ENCODE results near the gene SUSD5.
"Not testable (repeated sequence)": the region's sequence is repeated elsewhere in the genome, so short reads cannot be mapped to it uniquely, and the experiment has no call there.

SUSD5 gene

DNA sequence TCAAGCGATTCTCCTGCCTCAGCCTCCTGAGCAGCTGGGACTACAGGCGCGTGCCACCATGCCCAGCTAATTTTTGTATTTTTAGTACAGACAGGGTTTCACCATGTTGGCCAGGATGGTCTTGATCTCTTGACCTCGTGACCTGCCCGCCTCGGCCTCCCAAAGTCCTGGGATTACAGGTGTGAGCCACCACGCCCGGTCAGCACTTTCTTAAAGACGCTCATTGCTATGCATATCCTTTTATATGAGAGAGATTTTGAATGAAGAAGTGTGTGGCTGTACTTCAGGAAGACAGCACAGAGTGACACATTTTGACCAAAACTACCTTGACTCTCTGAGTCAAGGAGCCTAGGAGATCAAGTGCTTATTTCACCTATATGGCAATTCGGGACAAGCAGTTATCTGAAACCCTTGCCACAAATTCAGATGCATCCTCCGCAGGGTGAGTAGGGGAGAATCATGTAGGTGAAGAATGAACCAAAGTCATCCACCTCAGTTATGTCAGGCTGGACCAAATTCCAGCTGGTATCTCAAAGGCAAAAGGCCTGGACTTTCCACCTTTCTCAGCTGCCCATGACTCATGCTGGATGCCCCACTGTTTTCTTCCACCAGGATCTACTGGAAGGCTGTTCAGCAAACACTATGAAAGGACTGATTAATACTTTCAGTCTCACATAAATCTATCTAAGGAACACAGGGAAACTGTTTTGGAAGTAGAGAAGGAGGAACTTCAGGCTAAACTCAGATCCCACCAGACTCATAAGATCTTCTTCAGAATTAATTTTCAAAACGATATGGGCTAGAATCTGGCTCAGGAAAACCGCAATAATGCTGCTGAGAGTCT, 31.9 kb downstream of the SUSD5 start:
- no peak overlapping the region for H3K9ac ChIP-seq (ENCODE audit: low read length)
- TF ChIP-seq, protein P1, sequence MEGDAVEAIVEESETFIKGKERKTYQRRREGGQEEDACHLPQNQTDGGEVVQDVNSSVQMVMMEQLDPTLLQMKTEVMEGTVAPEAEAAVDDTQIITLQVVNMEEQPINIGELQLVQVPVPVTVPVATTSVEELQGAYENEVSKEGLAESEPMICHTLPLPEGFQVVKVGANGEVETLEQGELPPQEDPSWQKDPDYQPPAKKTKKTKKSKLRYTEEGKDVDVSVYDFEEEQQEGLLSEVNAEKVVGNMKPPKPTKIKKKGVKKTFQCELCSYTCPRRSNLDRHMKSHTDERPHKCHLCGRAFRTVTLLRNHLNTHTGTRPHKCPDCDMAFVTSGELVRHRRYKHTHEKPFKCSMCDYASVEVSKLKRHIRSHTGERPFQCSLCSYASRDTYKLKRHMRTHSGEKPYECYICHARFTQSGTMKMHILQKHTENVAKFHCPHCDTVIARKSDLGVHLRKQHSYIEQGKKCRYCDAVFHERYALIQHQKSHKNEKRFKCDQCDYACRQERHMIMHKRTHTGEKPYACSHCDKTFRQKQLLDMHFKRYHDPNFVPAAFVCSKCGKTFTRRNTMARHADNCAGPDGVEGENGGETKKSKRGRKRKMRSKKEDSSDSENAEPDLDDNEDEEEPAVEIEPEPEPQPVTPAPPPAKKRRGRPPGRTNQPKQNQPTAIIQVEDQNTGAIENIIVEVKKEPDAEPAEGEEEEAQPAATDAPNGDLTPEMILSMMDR (IDR thresholded peaks at IDR 0.05; ENCODE audit: insufficient read depth, low read length, poor library complexity, severe bottlenecking) = no peak
- no peaks in the 10 kb centered on the region for H4K20me1 ChIP-seq (ENCODE audit: low read depth, low read length)
- no peak overlapping the region for H2AFZ ChIP-seq (ENCODE audit: low read depth, low read length, severe bottlenecking)
- no peaks in the 10 kb centered on the region for H3K79me2 ChIP-seq (ENCODE audit: insufficient read depth, low read length)
- H3K36me3 ChIP-seq (ENCODE audit: low read length) = no peaks in the 10 kb centered on the region
- H3K4me3 ChIP-seq (ENCODE audit: insufficient read depth, low read length, poor library complexity, severe bottlenecking) = no peak overlapping the region
- no peak overlapping the region for H3K4me2 ChIP-seq (ENCODE audit: low read depth, low read length, poor library complexity, severe bottlenecking)
- H3K9me2 ChIP-seq (replicated peaks; ENCODE audit: insufficient read depth, low read length) = no peaks in the 10 kb centered on the region
- H3F3A ChIP-seq (ENCODE audit: insufficient read depth) = no peaks in the 10 kb centered on the region
- no peak overlapping the region for H3K27ac ChIP-seq (ENCODE audit: low read depth, low read length)
- H3K9me3 ChIP-seq (ENCODE audit: insufficient read depth, low read length) = no peaks in the 10 kb centered on the region
- no peaks in the 10 kb centered on the region for H3K27me3 ChIP-seq (ENCODE audit: low read length)

DNA sequence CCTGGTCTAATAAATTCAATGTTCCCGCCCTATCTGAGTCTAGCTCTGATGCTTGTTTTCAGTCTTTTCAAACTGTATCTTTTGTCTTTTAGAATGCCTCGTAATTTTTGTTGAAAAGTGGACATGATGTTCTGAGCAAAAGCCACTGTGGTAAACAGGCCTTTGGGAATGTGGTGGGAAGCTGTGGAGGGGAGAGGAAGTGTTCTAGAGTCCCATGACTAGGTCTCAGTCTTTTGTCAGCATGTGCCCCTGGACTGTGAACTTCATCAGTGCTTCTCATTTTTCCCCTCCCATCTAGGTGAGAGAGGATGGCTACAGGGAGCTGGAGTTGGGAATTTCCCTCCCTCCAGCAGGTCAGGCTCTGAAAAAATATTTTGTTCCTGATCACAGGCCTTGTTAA, 33.7 kb downstream of the SUSD5 start:
- Histone ChIP-seq H3K36me3 (ENCODE audit: low read length) (no peaks in the 10 kb centered on the region), H3K9ac (ENCODE audit: low read length) (no peak overlapping the region), H2AFZ (ENCODE audit: low read depth, low read length, severe bottlenecking) (no peak overlapping the region), H3K4me3 (ENCODE audit: insufficient read depth, low read length, poor library complexity, severe bottlenecking) (no peak overlapping the region), H3K27ac (ENCODE audit: low read depth, low read length) (no peak overlapping the region), H3F3A (ENCODE audit: insufficient read depth) (no peaks in the 10 kb centered on the region), H4K20me1 (ENCODE audit: low read depth, low read length) (no peaks in the 10 kb centered on the region), H3K4me2 (ENCODE audit: low read depth, low read length, poor library complexity, severe bottlenecking) (no peak overlapping the region), H3K27me3 (ENCODE audit: low read length) (no peaks in the 10 kb centered on the region), H3K79me2 (ENCODE audit: insufficient read depth, low read length) (no peaks in the 10 kb centered on the region), H3K9me2 (replicated peaks; ENCODE audit: insufficient read depth, low read length) (no peaks in the 10 kb centered on the region), H3K9me3 (ENCODE audit: insufficient read depth, low read length) (no peaks in the 10 kb centered on the region)
- no peak for TF ChIP-seq EZH2phosphoT487 (conservative IDR thresholded peaks at IDR 0.05; ENCODE audit: low read length)
- TF ChIP-seq, protein P1 (IDR thresholded peaks at IDR 0.05; ENCODE audit: insufficient read depth, low read length, poor library complexity, severe bottlenecking) = no peak

DNA sequence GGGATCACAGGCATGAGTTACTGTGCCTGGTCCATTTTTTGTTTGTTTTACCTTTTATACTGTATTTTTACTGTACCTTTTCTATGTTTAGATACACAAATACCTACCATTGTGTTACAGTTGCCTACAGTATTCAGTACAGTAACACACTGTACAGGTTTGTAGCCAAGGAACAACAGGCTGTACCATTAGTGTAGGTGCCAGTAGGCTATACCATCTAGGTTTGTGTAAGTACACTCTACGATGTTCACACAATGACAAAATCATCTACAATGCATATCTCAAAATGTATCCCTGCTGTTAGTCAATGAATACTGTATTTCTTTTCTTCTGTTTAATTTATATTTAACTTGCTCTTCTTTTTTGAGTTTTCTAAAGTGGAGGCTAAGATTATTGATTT, 37.0 kb downstream of the SUSD5 start:
- H3K9ac ChIP-seq (ENCODE audit: low read length); H3K4me2 ChIP-seq (ENCODE audit: low read depth, low read length, poor library complexity, severe bottlenecking); H3F3A ChIP-seq (ENCODE audit: insufficient read depth); H2AFZ ChIP-seq (ENCODE audit: low read depth, low read length, severe bottlenecking); H4K20me1 ChIP-seq (ENCODE audit: low read depth, low read length); H3K27me3 ChIP-seq (ENCODE audit: low read length); H3K9me3 ChIP-seq (ENCODE audit: insufficient read depth, low read length); H3K36me3 ChIP-seq (ENCODE audit: low read length); H3K79me2 ChIP-seq (ENCODE audit: insufficient read depth, low read length); H3K4me3 ChIP-seq (ENCODE audit: insufficient read depth, low read length, poor library complexity, severe bottlenecking); H3K9me2 ChIP-seq (replicated peaks; ENCODE audit: insufficient read depth, low read length); H3K27ac ChIP-seq (ENCODE audit: low read depth, low read length): not testable (repeated sequence)

DNA sequence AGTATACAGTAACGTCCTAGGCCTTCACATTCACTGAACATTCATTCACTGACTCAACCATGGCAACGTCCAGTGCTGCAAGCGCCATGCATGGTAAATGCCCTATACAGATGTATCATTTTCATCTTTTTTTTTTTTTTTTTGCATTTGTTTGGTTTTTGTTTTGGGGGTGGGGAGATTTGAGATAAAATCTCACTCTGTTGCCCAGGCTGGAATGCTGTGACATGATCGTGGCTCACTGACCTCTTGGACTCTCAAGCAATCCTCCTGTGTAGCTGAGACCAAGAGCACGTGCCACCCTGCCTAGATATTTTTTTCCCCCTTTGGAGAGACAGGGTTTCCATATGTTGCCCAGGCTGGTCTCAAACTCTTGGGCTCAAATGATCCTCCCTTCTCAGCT, 37.4 kb downstream of the SUSD5 start:
- TF ChIP-seq EZH2phosphoT487 (conservative IDR thresholded peaks at IDR 0.05; ENCODE audit: low read length) = no peak
- TF ChIP-seq, protein P1 (IDR thresholded peaks at IDR 0.05; ENCODE audit: insufficient read depth, low read length, poor library complexity, severe bottlenecking) = no peak
- no peak overlapping the region for H2AFZ ChIP-seq (ENCODE audit: low read depth, low read length, severe bottlenecking)
- H3K27ac ChIP-seq (ENCODE audit: low read depth, low read length) = no peak overlapping the region

More for the DNA sequence above, 37.4 kb downstream of the SUSD5 start:
- Histone ChIP-seq H3K36me3 (ENCODE audit: low read length) (no peaks in the 10 kb centered on the region), H4K20me1 (ENCODE audit: low read depth, low read length) (no peaks in the 10 kb centered on the region), H3K4me2 (ENCODE audit: low read depth, low read length, poor library complexity, severe bottlenecking) (no peak overlapping the region), H3F3A (ENCODE audit: insufficient read depth) (no peaks in the 10 kb centered on the region), H3K9me3 (ENCODE audit: insufficient read depth, low read length) (no peaks in the 10 kb centered on the region), H3K9me2 (replicated peaks; ENCODE audit: insufficient read depth, low read length) (no peaks in the 10 kb centered on the region), H3K9ac (ENCODE audit: low read length) (no peak overlapping the region), H3K4me3 (ENCODE audit: insufficient read depth, low read length, poor library complexity, severe bottlenecking) (no peak overlapping the region), H3K79me2 (ENCODE audit: insufficient read depth, low read length) (no peaks in the 10 kb centered on the region), H3K27me3 (ENCODE audit: low read length) (no peaks in the 10 kb centered on the region)

Data from SU-DHL-6 (cell line).